HG03457 (cell line): ENCODE results near the gene GRM8.

ENCODE experiments used
- ATAC-seq: cut with Tn5 transposase; IDR thresholded peaks from one replicate; pipeline ENCODE4 v1.9.1; 2021; ENCODE audit warnings: moderate number of reproducible peaks; ENCODE audit not compliant: unreplicated experiment

The GRM8 gene

DNA sequence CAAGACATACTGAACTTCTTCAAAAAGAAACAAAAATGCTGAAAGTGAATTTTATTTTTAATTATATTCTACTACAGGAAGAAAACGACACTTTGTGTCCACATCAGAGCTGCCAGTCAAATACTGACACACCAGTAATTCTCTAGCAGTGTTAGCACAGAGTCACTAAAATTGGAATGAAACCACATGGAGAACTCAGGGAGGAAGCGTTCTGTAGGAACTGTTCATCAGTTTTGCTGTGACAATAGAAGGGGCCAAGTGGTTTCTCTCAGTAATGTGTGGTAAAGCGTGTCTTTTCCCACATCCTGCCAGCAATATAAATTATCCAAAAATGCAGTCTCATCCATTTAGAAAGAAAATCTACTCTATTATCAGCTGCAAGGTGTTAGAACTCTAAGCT is 683.3 kb downstream of the GRM8 start:
- ATAC-seq: no peak

DNA sequence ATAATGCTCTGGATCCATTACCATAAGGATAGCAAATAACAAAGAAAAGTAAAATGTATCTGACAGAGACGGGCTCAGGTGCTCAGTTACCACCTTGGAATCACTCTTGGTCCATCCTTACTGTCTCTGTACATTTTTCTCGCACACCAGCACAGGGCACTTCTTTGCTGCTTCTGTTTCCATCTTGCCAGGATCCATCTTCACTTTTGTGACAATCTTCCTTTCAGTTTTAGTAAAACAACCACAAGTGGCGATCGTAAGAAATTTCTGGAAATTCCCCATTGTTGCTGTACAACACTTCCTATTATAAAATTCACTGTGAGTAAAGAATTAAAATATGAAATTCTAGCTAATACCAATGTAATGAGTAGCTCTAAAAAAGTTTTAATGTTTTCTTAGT is 695.5 kb downstream of the GRM8 start:
- peak; percentile 55 for ATAC-seq

DNA sequence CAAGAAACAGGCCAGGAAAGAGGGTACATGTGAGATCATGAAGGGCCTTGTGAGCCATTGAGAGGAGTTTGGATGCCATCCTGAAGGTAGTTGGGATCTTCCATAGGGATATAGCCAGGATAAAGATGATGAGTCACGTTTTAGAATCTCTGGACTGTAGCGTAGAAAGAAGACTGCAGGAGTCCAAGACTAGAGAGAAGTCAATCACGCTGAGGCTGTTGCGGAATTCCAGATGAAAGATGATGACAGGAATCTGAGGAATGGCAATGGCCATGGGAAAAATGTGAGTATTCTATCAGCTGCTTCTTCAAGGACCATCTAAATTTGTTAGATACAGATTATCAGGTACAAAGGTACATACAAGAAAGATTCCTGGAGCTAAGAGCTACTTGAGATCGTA is 711.3 kb downstream of the GRM8 start:
- no peak for ATAC-seq

DNA sequence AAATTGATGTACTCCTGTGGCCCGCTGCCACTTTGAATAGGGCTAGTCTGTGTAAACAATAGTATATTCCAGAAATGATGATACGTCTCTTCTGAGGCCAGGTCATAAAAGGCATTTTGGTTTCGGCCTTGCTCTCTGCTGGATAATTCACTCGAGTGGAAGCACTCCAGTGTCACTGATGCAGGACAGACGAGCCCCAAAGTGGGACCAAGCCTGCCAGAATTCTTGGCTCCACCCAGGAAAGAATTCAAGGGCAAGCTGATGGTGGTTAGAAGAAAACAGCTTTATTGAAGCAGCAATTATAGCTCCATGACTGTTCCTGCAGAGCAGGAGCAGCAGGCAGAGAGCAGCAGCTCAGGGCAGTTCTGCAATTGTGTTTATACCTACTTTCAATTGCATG is 717.6 kb downstream of the GRM8 start:
- ATAC-seq: no peak

DNA sequence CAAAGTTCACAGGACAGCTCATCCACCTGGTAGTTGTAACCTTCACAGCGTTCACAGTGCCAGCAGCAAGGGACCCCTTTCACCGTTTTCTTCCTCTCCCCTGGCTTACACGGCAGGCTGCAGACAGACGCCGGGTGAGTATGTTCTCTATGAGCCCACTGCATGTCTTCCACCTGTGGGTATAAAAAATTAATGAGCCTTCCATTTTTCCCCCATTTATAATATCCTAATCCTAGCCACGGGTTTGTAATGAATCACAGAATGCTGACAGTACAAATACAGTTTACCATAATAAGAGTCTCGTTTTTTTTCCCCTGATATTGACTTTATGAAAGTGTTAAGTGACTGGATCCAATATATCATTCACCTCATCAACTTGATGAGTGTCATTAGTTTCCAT is 719.0 kb downstream of the GRM8 start:
- ATAC-seq: no peak

DNA sequence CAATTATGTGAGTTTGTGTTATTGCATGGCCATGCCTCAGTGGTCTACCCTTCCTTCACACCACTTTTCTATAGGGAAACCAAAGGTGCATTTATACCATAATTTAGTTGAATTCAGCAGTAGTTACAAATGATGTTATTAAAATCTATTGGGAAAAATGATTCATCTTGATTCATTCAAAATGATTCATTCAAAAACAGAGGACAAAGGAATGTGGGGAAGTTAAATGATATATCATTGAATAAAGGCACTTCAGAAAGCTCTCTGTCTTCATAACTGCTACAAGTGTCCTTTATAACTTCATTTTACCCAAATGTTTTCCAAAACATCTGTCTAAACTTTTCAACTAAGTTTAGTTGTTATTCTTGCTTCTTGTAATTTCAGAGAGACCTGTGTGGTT is 722.9 kb downstream of the GRM8 start:
- no peak for ATAC-seq

DNA sequence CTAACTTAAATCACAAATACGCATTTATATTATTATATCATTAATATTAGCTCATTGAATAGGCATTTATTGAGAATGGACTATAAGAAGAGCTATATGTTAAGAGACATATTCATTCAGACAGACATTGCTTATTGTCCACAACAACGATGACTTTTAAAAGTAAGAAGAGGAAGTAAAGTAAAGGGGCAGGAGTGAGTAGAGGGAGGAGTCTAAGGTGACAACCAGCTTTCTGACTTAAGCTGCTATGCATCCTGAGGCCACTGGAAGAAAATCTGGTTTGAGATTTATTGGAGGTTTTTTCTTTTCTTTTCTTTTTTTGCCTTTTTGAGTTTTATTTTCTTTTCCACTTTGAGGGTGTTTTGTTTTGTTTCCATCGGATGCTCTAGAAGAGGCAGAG is 723.5 kb downstream of the GRM8 start:
- no peak for ATAC-seq

DNA sequence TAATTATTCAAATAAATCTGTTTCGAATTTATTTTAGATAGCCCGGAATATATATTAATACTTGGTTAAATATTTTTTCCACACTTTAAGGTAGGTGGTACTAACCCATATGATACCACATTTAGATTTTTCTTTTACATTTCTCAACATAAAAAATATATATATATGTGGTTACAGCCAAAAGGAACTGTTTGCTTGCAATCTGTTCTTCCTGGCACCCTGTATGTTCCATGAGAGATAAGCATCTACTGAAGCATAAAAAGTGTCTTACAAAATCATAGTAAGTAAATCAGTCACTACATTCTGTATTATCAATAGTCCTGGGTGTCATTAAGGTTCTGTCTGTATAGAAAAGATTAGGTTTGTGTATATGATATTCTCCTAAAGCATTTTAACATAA is 726.8 kb downstream of the GRM8 start:
- no peak for ATAC-seq

DNA sequence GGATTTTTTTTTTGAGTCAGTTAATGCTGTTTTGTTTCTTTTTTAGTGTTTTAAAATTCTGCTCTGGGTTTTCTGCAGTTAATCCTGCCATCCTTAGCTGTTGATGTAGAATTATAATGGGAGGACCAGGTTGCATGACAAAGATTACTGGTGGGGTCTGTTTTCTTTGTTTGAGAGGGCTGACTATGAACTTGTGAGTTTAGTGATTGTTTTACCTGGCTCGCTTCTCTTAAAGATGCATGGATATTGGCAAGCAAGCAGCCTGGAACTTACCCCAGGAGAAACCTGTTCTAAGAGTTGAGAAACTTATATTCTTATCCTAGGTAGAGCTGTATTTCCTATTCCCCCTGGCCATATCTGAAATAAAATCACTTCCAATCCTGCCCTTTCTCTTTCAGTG is 727.8 kb downstream of the GRM8 start:
- no peak for ATAC-seq

DNA sequence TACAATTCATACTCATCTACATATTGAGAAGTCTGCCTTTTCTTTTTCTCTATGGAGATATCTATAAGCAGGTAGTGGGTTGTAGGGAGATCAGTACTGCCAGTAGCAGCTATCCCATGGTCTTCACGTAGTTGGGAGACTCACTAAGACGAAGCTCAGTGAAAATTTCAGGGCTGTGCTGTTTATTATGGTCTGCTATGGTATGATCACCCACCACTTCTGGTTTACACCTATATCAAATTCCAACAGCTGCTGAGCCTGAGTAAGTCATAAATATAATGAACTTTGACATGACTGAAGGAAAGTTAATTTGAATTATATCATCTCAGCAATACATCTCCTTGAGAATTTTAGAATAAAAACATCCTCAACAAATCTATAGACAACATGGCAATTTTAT is 741.7 kb downstream of the GRM8 start:
- no peak for ATAC-seq

DNA sequence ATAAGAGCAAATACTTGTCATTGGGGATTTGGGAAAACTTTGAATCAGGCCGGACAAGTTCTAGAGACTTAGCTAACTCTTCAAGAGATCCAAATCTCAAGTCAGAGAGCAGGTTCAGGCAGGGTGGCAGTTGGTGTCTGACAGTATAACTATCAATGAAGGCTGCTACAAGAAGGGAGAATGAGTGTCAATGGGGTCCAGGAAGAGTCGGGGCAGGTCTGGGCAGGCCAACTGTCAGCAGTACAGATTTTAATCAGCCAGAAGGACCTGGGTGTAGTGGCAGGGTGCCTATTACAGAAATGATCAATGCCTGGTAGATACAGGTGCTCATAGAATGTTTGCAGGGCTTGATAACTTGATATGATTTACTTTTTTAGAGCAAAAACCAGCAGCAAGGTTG is 751.1 kb downstream of the GRM8 start:
- ATAC-seq: no peak

DNA sequence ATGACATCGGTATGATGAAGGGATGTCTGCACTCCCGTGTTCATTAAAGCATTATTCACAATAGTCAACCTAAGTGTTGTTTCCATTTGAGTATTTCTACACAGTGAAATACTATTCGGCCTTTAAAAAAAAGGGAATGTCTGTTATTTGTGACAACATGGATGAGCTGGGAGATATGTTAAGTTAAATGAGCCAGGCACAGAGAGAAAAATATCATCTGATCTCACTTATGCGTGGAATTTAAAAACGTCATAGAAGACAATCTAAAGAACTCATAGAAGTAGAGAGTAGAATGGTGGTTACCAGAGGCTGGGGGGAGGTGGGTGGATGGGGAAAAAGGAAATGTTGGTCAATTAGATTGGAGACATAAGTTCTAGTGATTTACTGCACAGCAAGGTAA is 753.3 kb downstream of the GRM8 start:
- ATAC-seq: no peak

DNA sequence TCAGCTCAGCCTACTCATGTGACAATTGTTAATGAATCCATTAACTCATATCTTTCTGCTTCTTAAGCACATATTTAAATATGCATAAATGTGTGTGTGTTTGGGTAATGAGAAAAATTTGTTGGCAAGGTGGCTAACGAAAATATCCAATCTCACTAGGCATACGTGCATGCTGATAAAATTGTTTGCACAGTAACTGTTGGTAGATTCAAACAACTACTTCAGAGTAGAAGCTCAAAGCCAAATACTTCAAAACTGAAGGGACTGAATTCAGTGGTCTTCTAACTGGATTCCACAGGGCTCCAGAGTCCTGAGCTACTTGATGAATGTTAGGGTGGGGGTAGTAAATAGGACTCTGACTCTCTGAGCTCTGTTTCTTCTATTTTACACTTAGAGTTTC is 757.0 kb downstream of the GRM8 start:
- ATAC-seq: no peak

DNA sequence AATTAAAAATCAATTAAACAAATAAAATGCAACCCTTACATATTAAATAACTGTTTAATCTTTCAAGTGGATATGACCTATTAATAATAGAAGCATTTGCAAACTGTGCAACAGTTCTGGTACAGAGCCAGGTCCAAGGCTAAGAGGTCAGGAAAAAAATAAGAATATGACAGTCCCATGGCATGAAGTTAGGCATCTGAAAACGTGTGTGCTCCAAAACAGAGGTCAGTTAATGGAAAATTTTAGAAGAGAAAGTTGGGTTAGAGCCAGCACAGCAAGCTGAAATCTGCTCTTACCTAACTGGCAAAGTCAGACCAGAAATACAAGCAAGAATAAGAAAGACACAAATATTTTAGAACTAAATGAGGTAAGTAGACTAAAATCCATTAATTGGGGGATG is 757.7 kb downstream of the GRM8 start:
- ATAC-seq: no peak

DNA sequence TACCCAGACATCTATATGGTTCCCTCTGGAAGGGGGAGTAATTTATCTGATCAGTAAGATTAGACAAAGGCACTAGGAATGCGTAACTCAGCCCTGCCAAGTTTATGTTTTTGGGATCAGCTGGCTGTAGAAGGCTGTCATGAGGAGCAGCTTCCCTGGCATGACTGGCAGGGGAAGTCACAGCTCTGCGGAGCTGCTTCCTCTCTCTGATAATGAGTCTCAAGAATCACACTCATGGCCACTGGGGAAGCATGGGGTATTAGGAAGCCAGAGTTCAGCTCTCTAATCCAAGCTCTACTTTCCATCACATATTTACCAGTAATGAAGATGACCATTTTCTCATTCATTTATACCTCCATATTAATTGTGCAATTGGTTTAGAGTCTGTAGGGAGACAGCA is 758.9 kb downstream of the GRM8 start:
- no peak for ATAC-seq

DNA sequence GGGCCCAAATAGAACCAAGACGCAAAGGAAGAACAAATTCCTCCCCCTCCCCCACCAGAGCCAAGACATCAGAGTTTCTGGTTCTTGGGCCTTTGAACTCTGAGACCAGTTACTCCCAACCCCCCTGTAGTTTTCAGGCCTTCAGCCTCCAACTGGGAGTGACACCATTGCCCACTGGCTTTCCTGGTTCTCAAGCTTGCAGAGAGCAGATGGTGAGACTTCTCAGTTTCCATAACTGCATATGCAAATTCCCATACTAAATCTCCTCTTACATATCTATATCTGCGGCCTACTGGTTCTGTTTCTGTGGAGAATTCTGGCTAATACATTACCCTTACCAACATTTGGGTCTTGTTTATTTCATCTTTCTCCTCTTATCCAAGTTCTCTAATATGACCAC is 762.9 kb downstream of the GRM8 start:
- ATAC-seq: no peak

DNA sequence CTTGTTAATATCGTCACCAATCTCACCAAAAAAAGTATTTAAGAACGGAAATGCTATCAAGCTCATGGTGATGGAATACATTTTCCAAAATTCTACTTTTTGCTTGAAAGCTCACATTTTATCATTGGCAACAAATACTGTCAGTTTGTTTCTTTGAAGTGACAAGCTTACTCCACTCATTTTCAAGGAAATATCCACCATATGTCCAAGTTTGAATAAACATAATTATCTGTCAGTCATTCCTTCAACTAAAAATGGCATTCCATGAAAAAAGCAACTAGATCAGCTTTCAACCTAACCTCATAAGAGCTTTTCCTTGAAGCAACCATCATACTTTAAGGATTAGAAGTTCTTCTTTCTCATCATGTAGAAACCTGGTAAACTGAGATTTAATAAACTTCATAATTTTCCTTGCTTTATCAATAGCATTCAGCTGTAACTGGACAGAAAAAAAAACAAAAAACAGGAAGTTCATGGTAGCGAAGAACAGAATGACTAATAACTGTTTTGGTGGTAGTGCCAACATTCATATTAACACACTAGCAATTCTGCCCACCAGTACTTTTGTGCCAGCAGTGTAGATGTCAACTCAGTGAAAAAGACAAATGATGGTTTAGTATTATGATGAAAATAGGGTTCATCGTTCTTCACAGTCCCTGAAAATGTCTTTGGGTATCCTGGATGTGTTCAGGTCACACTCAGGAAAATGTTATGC is 764.9 kb downstream of the GRM8 start:
- ATAC-seq: no peak

DNA sequence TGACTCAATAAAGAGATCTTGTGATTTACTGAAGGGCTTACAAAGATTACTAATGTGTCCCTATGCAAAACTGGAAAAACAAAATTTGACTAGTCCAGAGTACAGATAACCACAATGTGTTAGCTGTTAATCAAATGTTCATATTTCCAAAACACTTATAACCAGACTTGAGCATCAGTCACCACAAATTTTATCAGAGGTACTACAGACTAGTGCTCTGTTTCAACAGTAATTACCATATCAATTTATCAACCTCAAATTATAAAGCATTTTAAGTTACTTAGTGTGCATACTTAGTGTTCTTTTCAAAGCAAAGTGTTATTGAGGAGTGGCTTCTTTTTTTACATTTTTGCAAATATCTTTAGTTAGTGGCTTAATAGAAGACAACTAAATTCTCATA is 765.9 kb downstream of the GRM8 start:
- no peak for ATAC-seq

DNA sequence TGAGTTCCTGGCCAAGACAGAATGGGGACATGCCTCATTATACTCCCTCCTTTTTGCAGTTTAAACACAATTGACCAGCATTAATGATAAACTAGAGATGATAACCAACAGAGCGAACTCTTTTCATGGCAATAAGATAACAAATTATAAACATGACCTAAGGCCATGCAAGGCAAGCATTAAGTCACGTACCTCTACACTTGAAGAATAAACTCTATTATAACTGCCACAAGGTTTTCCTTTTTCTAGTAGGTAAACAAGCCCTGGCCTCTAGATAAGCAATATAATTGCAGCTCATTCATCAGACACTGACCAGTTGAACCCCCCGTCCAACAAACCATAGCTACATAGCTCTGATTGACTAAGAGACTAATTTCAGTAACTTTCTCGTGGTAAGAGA is 767.0 kb downstream of the GRM8 start:
- no peak for ATAC-seq

DNA sequence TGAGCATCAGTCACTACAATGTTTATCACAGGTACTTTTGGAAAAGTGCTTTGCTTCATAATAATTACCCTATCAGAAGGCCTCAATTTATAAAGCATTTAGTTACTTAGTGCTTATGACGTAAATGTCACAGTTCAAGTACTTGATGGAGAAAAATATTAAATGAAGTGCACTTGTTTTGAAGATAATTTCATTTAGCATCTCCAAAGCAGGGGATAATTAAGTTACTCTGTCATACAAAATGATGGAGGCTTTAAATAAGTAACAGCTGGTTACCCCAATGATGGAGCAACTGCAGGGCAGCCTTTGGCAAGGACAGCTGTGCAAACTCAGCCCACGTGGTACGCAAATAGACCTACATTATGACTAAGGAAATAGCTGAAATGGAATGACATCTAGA is 768.8 kb downstream of the GRM8 start:
- ATAC-seq: no peak

DNA sequence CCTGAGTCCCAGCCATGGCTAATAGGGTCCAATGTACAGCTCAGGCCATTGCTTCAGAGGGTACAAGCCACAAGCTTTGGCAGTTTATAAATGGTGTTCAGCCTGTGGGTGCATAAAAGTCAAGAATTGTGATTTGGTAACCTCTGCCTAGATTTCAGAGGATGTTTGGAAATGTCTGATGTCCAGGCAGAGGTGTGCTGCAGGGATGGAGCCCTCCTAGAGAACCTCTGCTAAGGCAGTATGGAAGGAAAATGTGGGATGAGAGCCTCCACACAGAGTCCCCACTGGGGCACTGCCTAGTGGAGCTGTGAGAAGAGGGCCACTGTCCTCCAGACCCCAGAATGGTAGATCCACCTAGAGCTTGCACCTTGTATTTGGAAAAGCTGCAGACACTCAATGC is 779.9 kb downstream of the GRM8 start:
- no peak for ATAC-seq

DNA sequence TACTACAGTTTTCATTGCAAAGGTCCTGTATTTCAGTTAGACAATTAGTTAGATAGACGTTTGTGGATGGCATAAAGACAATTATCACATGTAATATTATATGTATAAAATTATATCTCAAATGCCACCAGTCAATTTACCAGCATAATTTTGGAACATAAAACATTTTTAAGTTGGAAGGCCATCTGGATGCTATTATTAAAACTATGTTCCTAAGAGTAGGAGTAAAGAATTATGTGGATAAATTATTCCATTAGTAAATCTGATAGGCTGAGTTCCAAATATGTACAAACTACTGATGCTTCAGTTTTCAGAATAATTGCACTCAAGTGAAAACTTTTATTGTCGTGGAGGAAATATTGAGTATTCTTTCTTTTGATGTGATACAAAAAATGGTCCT is 790.3 kb downstream of the GRM8 start:
- ATAC-seq: no peak

DNA sequence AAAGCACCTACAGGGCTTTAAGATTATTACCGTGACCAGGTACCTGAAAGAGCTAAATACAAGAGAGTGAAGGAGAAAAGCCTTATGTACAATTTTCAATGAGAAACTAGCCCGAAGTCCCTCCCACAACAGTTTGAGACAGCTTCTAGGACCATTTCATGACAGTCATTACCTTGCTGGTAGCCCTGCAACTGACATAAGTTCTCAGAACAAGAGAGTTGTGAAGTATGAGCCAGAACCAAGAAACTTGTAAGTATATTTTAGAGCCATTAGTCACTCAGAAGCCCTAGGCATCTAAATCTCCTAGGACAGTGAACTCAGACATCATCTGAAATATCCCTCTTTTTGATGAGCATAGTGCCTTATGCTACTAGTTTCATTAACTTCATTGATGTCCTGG is 792.1 kb downstream of the GRM8 start:
- no peak for ATAC-seq

DNA sequence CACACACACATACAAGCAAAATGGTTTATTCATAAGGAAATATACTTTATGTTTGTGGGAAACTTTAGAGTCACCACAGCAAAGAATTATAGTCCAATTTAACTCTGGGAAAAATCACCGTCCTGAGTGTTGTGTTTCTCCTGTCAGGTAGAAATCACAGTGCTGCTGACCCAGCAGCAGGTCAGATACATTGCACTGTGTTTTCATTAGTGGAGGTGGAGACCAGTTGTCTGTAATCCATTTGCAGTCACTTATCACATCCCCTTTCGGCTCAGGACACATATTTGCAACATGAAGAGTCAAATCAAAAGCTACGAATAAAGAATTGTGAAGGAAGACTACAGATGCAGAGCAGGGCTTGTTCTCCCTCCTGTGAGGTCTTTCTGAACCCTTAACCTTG is 799.6 kb downstream of the GRM8 start:
- ATAC-seq: no peak
